DMS153 treated with DMSO at 0.1 percent for 48 hours (cell line): ENCODE data around the gene EID3.

Experiments used
- DNase-seq: peaks from one replicate; lab custom pipeline; 2025; ENCODE audit not compliant: unreplicated experiment; lab: John Stamatoyannopoulos, UW

EID3 gene

GRCh38 chr12:104353012-104353981 lies 49.8 kb downstream of the EID3 start:
- no peak for DNase-seq

DNA sequence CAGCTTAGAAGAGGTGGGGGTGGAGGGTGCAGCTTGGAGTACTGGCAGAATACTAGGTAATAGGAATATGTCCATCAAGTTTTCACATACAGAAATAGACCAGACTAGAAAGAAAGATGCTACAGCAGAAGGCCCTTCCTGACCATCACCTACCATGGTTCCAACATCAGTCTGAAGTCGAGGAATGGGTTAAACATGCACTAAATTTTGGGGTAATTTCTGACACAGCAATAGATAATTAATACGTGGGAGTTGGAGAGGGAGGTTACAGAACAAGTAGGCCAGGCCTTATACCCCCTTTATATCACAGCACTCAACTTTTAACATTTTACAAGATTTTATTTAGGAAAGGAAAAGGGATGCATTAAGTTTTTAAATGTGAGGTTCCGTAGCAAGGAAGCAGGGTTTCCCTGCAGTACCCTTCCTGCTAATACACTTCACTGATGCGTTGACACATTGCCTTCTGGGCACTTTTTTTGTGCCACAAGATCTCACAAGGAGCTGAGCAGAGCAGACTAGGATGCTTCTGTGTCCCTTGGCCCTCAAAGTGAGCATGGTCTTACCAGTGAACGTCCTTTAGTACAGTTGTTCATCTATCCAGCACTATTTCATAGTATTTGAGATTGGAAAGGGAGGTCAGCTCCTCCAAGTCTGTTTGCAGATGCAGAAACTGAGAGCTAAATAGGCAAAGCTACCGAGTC lies 50.8 kb downstream of the EID3 start:
- no peak for DNase-seq
